ENCODE data around the gene IL5.
"Not testable (repeated sequence)": the region's sequence is repeated elsewhere in the genome, so short reads cannot be mapped to it uniquely, and the experiment has no call there.

Gene IL5

GRCh38 chr5:132528866-132529634 is 14.3 kb downstream of the IL5 start:
- DNase-seq: no peak

DNA sequence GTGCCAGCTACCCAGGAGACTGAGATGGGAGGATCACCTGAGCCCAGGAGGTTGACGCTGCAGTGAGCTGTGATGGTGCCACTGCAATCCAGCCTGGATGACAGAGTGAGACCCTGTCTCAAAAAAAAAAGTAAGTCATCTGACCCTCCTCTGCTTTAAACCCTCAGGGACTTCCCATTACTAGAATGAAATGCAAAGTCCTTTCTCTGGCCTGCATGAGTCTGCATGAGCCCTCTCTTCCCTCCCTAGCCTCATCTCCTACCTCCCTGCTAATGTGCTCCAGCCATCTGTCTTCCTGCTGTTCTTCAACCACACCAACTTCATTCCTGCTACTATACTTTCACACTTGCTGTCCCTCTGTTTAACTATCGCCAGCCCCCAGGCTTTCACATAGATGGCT is 15.3 kb downstream of the IL5 start:
- no peak for DNase-seq

GRCh38 chr5:132526974-132527564 is 16.3 kb downstream of the IL5 start:
- no peak for DNase-seq

DNA sequence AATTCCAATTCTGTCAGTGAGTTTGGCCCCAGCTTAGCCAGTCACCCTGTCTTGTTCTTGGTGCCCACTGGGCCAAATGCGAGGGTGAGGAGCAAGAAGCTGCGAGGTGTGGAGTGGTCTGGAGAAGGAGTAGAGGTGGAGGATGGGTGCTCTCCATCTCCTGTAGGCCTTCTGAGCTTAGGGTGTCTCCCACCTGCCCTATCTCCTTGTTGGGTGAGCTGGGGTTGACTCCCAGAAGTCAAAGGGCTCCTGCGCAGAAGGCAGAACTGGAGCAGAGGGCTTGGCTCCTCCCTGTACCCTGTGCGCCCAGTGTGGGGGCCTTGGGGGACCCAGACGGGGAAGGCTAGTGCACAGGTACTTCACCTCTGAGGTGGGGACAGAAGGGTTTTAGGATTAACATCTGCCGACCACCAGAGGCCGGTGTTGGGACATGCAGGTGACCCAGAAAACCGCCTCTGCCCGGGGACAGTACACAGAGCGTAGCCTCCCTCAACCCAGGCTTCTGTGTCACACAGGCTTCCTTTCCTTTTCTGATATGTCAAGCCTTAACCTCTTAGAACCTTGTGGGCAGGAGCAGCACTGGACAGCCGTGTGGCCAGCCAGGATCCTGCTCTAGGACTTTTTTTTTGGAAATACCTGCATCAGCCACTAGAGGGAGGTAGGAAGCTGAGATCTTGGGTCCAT is 16.9 kb downstream of the IL5 start:
- DNase-seq: peak; percentile 59

GRCh38 chr5:132525299-132525724 is 18.0 kb downstream of the IL5 start:
- DNase-seq: peak; percentile 49

GRCh38 chr5:132524877-132525276 is 18.4 kb downstream of the IL5 start:
- DNase-seq: not testable (repeated sequence)

GRCh38 chr5:132522067-132522466 is 21.3 kb downstream of the IL5 start:
- DNase-seq: not testable (repeated sequence)

DNA sequence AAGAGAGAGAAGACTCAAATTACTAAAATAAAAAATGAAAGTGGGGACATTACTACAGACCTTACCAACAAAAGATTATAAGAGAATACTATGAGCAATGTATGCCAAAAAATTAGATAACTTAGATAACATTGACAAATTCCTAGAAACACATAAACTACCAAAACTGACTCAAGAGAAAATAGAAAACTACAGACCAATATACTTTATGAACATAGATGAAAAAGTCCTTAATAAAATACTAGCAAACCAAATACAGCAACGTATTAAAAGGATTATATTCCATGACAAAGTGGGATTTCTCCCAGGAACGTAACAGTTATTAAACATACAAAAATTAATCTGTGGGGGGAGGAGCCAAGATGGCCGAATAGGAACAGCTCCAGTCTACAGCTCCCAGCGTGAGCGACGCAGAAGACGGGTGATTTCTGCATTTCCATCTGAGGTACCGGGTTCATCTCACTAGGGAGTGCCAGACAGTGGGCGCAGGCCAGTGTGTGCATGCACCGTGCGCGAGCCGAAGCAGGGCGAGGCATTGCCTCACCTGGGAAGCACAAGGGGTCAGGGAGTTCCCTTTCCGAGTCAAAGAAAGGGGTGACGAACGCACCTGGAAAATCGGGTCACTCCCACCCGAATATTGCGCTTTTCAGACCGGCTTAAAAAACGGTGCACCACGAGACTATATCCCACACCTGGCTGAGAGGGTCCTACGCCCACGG is 29.5 kb downstream of the IL5 start:
- not testable (repeated sequence) for DNase-seq

DNA sequence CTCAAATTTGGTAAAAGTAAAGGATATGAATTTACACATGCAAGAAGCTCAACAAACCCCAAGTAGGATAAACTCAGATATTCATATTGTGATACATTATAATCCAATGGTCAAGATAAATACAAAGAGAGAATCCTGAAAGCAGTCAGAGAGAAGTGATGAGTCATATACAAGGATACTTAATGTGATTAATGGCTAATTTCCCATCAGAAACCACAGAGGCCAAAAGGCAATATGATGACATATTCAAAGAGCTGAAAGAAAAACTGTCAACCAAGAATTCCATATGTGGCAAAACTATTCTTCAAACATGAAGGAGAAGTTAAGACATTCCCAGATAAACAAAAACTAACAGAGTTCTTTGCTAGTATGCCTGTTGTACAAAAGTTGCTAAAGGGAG is 33.2 kb downstream of the IL5 start:
- peak; percentile 41 for DNase-seq

DNA sequence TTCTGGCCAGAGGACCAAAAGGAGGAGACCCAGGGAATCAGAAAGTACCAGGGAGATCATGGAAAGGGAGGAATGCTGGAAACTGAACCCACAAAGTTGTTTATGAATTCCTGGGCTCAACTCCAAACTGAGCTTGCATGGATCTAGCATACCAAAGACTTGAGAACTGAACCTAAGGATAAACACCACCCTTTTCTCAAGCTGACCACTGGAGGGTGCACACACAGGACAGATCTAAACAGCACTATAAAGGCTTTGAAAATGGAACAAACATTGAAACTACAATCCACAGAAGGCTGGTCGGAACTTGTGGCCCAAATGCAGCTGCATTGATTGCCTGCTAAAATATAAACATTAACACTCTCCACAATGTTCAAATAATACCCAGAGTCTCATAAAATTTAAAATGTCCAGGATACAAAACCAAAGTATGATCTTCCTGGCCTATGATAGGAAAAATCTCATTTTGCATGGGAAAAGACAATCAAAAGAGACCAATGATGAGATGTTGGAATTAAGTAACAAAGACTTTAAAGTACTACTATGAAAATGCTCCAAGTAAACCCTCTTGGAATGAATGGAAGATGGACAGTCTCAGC is 37.1 kb downstream of the IL5 start:
- DNase-seq: peak; percentile 42

DNA sequence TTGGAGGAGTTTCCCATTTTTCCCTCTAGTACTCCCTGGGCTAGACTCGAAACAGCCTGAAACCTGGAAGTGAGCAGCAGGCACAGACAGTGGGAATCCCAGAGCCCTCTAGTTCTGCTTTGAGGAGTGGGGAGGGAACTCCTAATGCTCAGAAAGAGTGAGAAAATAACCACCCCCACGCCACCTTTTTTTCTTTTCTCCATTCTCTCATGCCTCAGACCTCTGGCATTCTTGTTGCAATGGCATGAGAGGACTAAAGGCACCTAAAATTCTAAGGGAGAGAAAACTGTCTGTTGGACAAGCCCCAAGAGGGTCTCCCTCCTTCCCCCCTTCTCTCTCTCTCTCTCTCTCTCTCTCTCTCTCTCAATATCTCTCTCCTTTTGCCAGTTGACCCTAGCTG is 37.7 kb downstream of the IL5 start:
- no peak for DNase-seq

DNA sequence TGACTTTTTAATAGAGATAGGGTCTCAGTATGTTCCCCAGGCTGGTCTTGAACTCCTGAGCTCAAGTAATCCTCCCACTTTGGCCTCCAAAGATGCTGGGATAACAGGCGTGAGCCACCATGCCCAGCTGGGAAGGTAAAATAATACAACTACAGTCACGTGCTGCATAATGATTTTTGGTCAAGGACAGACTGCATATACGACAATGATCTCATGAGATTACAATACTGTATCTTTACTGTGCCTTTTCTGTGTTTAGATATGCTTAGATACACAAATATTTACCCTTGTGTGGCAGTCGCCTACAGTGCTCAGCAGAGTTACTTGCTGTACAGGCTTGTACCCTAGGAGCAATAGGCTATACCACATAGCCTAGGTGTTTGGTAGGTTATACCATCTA is 38.6 kb downstream of the IL5 start:
- DNase-seq: no peak

DNA sequence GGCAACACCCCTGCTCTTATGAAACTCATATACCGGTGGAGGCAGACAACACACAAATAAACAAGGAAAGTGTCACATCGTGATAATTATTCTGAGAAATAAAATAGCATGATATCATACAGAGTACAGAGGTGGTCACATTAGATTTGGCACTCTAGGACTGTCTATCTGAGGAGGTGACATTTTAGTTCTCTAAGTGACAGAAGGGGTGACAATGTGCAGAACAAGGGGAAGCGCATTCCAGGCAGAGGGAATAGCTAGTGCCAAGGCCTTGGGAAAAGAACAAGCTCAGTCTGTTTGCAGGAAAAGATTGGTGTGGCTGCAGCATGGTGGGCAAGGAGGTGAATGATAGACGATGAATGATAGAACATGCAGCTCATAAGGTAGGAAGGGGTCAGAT is 40.1 kb downstream of the IL5 start:
- DNase-seq: no peak

- DNase-seq: no peak
Observed at GRCh38 chr5:132501961-132502931, 41.1 kb downstream of the IL5 start.

DNA sequence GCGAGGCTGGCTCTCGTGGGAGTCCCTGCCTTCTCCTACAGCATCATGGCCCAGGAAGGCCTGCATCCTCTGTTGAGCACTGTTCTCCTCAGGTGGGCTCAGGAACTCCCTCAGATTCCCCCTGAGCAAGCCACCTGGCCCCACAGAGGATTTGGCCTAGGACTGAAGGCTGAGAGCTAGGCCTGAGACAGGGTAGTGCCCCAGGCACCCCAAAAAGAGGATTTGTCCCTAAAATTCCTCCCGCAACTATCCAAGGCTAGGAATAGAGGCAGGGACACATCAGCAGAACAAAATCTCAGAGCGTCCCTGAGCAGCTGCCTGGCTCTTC is 41.7 kb downstream of the IL5 start:
- DNase-seq: no peak

- peak; percentile 61 for DNase-seq
Observed at GRCh38 chr5:132500931-132501628, 42.2 kb downstream of the IL5 start.

GRCh38 chr5:132500244-132500930 is 42.9 kb downstream of the IL5 start:
- no peak for DNase-seq

DNA sequence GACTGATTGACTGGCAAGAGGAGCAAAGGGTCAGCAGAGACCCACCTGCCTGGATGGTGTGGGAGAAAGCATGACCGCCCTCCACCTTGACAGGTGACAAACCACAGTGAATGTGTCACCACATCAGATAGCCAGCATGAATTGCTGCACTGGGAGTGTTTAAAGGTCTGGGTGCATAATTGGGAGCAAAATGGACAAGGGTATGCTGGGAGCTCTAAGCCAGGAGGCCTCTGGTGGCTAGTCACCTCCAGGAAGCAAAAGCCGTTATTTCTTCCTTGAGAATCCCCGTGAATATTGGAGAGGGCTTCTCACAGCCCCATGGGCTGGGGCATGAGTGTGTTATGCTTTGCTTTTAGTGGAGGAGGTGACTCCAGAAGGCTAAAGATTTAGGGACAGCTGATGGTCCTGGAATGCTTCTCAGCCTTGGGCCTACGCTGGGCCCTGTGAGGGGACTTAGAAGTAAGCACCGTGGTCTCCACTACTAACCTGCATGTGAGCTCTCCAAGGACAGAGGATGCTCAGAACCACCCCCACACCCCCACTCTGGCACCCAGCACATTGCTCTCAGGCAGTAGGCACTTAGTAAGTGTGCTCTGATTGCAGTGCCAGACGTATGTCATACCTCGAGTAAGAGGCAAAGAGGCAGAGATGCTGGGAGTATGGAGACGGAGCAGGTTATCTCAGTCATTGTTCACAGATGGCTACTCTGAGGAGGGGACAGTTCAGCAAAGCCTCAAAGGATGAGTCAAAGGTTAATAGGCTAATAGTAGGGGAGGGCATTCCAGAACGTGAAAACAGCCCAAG is 43.7 kb downstream of the IL5 start:
- peak; percentile 11 for DNase-seq

DNA sequence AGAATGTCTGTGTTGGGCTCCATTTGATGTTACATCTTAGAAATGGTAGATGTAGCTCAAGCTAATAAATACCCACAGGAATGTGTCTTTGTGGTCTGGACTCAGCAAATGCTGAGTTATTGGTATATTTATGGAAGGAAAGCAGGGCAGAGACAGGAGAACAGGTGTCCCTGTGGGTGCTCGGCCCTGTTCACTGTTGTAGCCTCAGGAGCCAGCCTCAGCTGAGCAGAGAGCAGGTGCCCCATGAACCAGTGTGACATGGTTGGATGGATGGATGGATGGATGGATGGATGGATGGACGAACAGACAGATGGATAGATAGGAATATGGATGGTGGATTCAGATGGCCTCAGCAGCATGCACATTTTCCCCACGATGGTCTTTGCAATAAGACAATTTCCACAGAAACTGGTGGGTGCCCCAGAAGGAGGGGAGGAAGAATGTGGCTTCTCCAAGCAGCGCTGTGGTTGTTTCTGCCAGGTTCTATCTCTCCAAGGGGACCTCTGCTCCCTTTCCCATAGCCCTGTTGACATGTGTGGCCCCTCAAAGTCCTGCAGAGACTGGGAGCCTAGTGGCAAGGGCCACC is 44.5 kb downstream of the IL5 start:
- no peak for DNase-seq
